Measurements from ENCODE around the gene KCNG2.

Gene KCNG2

DNA sequence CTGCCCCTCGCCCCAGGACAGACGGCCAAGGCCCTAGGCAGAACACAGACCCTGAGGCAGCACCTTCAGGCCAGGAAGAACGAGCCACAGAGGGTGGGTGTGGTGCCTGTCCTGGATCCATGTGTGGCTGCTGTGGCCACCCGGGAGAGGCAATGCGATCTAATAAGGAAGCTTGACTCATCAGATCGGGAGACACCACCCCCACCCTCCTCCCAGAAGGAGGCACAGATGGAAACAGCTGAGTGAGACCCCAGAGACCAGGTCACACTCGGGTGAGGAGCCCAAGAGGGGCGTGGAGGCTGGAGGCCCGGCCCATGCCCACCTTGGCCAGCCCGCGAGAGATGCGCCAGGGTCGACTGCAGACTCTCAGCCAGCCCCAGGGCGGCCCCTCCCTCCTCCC is 20.3 kb downstream of the KCNG2 start:
- no peak for DNase-seq

DNA sequence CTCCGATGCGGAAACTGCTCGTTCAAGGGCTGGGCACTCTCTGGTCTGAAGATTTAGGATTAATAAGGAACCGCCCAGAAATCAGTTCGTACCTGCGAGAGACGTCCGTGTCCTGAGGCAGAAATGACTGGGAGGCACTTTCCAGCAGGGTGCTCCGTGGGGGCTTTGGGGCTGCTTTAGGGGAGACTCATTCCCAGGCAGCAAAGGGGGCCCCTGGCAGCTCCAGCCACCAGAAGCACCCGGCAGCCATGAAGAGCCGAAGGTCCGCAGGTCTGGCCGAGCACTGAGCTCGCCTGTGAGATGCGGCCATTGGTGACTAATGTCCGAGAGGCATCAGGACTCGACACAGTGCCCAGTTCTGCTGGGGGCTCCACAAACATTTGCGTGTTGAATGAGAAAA is 20.9 kb downstream of the KCNG2 start:
- DNase-seq, result no peak

DNA sequence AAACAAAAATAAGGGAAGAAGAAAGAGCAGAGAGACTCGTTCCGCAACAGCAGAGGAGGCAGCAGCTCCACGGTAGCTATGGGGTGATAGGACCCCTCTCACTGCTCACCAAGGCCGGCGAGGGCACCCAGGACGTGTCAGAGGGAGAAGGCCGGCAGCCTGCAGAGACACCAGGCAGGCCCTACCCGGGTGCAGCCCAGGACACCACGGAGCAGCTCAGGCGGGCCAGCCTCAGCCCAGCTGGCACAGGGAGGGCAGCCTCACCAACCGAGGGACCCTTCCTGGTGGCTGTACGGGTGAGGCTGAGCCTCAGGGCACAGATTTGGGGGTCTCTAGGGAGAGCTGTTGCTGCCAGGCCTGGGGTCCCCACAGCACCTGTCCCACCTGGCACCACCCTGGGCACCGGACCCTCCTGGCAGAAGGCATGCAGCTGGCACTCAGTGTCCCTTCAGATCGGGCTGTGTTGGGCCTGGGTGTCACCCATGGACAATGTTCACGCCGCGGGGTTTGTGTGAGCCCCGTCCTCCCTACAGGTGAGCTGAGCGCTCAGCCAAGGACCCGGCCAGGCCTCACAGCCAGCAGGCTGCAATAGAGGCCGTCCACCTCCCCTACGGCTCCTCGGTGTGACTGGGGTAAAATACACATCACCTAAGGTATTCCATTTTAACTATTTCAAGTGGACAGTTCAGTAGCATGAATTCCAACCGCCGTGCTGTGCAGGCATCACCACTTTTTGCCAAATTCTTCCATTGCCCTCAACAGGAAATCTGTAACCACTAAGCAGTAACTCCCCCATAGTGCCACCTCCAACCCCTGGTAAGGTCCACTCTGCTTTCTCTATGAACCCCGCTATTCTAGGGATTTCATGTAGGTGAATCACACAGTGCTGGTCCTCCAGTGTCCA is 21.6 kb downstream of the KCNG2 start:
- DNase-seq, result no peak

DNA sequence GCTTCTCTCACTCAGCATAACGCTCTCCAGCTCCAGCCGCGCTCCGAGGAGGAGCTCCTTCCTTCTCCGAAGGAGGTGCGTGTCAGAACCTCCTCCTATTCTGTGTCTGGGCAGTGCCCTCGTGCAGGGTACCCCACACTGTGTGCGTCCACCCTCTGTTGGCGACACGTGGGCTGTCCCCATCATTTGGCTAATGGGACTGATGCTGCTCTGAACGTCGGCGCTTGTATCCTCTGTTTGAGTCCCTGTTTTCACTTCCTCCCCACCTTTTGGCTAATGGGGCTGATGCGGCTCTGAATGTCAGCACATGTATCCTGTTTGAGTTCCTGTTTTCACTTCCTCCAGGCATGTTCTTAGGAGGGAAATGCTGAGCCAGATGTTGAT is 22.2 kb downstream of the KCNG2 start:
- DNase-seq, result peak in 1 of 51 donors; percentile 12

DNA sequence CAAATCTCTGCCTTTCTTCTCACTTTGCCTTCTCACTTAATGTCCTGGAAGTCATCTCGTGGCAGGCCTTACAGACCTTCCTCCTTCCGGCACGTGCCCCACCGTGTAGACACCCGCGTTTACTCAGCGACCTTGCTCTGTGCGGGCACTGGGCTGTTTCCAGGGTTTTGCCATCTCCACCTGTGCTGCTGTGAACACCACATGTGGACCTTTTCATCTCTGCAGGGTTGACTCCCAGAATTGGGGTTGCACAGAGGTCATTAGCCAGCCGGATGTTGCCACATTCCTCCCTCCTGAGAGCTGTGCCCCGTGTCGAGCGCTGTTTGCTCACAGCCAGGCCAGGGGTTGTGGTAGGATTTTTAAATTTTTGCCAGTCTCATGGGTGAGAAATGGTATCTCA is 25.4 kb downstream of the KCNG2 start:
- no peak for DNase-seq

DNA sequence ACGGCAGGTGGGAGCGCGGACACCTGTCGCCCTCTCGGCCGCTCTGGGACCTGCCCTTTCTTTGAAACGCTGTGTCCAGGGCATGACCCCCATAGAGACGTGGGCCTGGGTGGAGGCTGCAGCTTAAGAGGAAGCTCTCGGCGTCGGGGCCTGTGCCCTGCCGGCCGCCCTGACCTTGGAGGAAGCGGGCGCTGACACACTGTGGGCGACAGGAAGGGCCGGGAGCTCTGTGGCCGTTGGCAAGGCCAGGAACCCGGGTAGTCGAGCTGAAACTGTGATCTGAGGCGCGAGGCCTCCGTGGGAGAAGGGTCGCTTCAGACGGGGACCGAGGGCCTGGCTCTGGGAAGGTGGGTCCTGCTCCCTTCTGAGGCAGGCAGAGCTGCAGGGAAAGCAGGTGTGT is 28.2 kb downstream of the KCNG2 start:
- DNase-seq, result peak in 1 of 51 donors; percentile 10

DNA sequence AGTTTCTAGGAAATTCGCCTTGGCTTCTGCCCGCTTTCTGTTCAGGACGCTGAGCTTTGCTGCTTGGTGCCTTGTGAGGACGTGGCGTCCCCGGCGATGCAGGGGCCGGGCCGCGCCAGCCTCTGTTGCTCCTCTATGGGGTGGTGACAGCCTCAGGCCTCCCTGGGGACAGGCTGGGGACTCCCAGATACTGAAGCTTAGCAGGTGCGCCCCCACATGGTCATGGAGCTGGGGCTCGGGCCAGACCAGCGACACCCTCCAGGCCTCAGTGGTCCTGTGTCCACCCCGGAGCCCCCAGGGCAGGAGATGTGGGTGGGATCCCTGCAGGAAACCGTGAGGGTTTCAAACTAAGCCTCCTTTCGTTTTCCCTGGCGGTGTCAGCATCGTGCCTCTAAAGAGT is 29.2 kb downstream of the KCNG2 start:
- DNase-seq, result no peak

GRCh38 chr18:79828258-79828657 is 30.5 kb downstream of the KCNG2 start:
- no peak for DNase-seq

DNA sequence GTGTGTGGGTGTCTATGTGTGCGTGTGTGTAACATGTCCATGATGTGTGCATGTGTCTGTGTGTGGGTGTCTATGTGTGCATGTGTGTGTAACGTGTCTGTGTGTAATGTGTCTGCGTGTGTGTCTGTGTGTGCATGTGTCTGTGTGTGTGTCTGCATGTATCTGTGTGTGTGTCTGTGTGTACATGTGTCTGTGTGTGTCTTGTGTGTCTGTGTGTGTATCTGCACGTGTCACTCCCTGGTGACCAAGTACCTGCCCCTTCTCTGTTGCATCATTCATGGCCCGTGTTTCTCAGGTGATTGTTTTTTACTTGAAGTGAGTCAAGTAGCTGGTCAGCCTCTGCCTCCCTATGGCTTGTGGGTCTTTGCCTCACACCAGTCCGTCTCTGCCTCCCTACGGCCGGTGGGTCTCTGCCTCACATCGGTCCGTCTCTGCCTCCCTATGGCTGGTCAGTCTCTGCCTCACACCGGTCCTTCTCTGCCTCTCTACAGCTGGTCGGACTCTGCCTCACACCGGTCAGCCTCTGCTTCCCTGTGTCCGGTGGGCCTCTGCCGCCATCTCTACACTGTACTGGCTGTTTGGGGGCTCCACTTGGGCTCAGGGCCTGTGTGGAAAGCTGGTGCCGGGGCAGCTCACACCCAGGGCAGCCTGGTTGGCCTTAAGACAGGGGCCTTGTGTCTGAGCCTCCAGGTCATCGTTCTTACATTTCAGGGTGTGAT is 31.6 kb downstream of the KCNG2 start:
- no peak for DNase-seq

DNA sequence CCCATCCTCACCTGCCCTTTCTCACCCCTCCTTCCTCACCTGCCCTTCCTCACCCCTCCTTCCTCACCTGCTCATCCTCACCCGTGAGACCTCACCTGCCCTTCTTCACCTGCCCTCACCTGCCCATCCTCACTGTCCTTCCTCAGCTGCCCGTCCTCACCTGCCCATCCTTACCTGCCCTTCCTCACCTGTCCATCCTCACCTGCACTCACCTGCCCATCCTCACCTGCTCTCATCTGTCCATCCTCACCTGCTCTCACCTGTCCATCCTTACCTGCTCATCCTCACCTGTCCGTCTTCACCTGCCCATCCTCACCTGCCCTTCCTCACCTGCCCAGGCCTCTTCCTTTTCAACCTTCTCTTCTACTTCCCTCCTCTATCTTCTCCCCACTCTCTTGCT is 34.4 kb downstream of the KCNG2 start:
- DNase-seq, result no peak

GRCh38 chr18:79834834-79835233 is 37.1 kb downstream of the KCNG2 start:
- no peak for DNase-seq

DNA sequence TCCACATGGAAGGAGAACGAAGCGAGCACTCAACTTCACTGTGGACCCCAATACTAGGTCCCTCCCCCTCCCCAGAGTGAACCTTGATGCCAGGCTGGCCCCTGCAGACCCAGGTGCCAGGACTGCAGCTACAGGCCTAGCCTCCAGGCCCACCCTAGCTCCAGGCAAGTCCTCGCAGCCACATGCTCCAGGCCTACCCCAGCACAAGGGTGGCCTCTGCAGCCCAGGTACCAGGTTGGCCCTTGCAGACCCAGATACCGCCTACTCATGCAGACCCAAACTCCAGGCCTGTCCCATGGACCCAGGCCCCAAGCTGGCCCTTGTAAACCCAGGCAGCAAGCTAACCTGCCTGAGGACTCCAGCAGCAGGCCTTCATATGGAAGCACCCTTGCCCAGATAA is 44.2 kb downstream of the KCNG2 start:
- no peak for DNase-seq

- DNase-seq, result no peak
These were observed 47.3 kb downstream of the KCNG2 start for GRCh38 chr18:79844999-79845563.

DNA sequence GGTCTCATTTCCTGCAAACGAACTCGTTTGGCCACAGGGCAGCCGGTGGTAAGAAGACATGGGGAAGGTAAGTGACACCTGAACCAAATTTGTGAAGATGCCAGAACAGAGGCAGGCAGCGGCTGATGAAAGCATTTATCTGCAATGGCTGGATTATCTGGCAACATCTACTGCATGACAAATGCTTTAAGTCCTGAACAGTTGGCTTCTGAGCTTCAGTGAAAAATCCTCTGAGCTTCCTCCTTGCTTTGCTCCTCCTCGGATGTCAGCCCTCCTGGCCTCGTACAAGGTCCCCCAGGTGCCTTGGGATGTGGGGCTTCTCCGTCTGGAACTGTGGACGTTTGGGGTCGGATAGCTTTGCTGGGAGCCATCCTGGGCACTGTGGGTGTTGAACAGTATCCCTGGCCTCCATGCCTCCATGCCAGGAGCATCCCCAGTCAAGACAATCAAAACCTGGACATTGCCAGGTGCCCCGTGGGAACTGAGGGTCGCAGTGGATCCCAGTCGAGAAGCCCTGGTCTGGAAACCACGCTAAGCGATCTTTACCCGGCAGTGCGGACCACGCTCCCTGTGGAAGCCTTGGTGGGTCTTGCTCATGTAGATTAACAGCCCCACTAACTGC is 49.3 kb downstream of the KCNG2 start:
- no peak for DNase-seq

DNA sequence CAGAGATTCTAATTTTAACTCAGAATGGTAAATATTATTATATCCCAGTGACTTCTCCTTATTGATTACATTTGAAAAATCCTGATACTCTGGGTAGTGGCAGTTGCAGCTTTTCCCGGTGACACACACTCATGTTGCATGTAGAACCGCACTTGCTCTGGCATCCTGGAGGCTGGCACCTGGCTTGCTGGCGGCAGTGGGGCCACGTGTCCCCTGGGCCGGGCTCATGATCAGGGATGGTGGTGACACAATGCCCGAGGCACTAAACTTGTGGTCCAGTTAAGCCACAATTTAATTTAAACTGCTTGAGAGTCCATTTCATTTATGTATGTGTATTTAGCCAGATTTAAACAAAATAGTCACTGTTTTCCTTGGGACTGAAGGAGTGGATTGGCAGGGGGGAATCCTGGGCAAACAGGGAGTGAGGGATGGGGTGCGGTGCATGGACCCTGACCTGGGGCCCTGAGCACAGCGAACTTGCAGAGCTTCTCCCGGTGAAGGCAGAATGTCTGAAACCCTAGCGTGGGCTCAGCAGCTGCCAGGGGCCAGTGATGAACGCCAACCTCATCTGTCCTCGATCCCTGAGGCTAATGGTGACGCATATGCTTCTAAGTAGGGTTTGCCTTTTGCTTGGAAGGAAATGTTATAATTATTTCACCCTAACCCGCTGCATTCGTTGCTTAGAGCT is 50.0 kb downstream of the KCNG2 start:
- DNase-seq, result no peak

DNA sequence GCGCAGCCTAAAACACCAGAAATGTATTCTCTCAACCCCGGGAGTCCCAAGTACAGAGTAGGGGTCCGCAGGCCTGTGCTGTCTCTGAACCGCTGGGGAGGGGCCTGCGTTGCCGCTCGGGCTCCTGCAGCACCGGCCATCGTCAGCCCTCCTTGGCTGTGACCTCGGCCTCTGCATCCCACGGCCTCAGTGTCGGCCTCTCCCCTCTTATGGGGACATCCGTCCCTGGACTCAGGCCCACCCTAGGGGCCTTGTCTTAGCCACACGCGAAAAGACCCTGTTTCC is 50.5 kb downstream of the KCNG2 start:
- DNase-seq, result no peak

DNA sequence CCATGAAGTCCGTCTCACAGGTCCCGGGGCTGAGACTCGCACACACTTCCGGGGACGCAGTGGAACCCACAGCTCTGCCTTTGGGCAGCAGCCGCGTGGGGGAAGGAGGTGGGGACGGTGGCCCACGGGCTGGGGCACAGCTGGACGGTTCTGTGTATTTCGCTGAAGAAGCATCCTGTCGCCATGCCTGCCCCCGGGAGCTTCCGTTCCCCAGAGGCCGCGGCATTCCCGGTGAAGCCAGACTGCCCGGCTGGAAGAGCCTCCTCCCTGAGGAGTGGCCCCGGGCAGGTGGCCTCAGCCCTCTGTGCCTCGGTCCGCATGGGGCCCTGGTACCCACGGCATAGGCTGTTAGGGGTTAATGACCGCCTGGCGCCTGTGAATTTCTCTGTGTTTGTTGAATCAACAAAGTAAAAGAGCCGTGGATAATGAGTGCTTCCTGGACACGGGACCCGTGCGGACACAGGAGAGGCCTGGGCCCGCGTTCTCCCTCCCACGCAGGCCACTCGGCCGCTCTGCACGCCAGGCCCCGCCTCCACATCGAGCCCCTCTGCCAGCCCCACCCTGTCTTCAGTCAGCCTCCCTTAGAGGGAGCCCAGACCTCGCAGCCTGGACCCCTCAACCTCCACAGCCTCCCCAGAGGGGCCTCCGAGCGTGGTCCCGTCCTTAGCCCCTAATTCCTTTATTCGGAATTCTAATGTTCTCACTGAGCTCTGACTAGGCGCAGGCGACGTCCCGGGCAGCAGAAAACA is 51.0 kb downstream of the KCNG2 start:
- DNase-seq, result no peak

- DNase-seq, result no peak
These were observed 51.8 kb downstream of the KCNG2 start for GRCh38 chr18:79849328-79850207.

DNA sequence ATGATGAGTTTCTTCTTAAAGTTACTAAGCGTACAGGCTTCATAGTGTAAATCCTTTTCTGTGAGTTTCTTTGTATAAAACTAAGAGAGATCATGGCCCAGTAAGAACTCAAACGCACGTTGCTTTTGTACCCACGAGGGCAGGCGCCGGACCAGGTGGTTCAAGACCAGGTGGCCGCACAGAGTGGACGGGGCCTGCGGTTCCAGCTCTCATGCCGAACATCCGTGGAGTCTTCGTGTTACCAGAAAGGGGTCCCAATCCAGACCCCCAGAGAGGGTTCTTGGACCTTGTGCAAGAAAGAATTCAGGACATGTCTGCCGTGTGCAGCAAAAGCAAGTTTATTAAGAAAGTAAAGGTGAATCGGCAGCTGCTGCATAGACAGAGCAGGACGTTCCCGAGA is 53.0 kb downstream of the KCNG2 start:
- DNase-seq, result no peak

DNA sequence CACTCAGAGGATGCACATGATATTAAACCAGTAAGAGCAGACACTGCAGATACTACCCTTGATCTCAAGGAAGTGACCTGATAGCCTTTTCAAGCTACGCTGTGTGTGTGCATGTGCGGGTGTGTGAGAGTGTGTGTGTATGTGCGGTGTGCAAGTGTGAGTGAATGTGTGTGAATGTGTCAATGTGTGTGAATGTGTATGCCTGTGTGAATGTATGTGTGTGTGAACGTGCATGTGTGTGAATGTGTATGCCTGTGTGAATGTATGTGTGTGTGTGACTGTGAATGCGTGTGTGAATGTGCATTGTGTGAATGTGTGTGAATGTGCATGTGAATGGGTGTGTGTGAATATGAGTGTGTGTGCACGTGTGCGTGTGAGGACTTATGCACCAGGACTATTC is 53.8 kb downstream of the KCNG2 start:
- no peak for DNase-seq

All from hypothalamus (tissue), 51 donors.